GDM1 (cell line): ENCODE data around the gene SLC5A11.

Source experiments
- DNase-seq: peaks from one replicate; lab custom pipeline; 2025; lab: John Stamatoyannopoulos, UW

Gene SLC5A11

GRCh38 chr16:24919536-24919935 is 73.8 kb downstream of the SLC5A11 start:
- no peak for DNase-seq

DNA sequence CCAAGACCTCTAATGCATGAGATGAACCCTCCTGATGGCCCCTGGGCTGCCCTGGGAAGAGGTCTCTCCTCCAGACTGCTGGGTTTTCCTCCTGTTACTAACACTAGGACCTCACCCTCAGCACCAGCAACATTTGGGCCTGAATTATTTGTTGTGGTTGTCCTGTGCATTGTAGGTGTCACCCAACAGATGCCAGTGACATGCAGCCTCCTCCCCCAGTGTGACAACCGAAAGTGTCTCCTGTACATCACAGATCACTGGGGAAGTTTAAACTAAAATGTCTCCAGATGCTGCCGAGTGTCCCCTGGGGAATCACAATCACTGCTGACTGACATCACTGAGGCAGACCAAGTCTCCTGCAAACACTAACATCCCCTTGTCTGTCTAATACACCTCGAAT is 74.8 kb downstream of the SLC5A11 start:
- DNase-seq, result no peak

GRCh38 chr16:24921229-24921628 is 75.5 kb downstream of the SLC5A11 start:
- no peak for DNase-seq

GRCh38 chr16:24925163-24925562 is 79.4 kb downstream of the SLC5A11 start:
- DNase-seq, result no peak

DNA sequence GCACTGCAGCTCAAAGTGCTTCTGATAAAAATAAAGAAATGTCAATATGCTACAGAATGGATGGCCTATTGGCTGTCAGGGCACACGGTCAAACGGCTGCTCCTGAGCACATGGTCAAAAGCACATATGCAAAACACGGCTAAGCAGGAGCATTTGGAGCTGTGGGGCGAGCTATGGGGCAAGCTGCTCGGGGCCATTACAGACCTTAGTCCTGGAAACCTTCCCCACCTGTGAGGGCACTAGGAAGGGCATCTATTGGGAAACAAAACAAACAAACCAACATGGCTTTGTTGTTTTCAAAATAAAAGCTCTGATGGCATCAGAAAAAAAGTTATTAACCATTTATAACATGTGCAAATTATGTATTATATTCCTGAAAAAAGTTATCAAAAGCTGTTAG is 83.6 kb downstream of the SLC5A11 start:
- no peak for DNase-seq

DNA sequence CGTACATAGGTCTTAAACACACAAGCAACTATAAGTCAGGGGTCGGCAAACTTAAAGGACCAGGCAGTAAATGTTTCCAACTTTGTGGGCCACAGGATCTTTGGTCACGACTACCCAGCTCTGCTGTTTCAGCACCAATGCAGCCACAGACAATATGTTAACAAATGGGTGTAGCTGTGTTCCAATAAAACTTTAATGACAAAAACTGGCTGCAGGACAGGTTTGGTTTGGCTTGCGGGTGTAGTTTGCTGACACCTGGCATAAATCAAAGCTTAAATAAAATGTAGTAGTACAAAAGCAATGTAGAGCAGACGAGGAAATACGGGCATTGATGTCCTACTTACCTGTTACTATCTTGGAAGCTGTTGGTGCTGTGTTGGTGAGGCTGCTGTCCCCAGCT is 84.7 kb downstream of the SLC5A11 start:
- no peak for DNase-seq

DNA sequence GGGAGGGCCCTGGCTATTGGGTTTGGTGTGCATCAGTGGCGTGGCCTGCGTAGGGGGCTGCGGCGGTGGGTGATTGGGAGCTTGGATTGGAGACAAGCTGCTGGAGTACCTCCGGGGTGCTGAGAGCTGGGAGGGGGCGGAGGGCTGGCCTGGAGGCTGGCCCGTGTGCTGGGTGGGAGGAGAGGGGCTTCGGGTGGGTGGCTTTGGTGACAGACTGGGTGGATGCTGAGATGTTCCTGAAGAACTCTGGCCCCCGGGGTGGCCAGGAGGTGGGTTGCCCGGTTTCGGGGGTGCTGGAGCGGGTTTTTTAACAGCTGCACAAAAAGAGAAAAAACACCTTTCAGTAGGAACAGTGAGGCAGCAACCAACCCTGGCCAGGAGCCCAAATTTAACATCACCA is 85.3 kb downstream of the SLC5A11 start:
- DNase-seq, result no peak

- DNase-seq, result no peak
Measured at GRCh38 chr16:24935336-24935735, 89.6 kb downstream of the SLC5A11 start.

- no peak for DNase-seq
Measured at GRCh38 chr16:24936151-24936550, 90.4 kb downstream of the SLC5A11 start.

GRCh38 chr16:24939224-24939623 is 93.5 kb downstream of the SLC5A11 start:
- no peak for DNase-seq

DNA sequence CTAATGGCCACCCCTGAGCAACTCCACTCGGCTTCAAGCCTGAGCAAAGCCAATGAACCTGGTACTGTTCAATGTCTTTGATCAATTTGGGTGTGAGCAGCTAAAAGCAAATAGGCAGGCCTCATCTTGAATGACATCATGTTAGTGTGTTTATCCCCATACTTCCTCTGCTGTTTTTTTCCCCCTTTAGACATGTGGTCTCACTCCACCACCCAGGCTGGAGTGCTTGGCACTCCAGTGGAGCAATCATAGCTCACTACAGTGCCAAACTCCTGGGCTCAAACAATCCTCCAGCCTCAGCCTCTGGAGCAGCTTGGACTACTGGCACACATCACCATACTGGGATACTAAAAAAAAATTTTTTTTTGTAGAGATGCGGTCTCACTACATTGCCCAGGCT is 94.0 kb downstream of the SLC5A11 start:
- DNase-seq, result no peak

DNA sequence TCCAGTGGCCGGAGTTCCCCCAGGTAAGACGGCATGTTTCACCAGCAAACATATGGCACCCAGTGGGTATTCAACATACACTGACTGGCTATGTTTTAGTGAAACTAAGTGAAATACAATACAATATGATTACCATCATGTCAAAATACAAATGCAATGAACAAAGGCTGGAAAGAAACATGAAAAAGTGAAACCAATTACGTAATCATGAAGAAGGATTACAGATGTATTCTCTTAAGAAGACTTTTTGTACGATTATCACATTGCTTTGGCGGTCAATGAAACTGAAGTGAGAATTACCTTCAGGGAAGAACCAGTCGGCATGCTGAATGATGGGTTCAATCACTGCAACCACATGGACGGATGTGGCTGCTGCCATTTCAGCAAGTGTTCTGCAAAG is 97.7 kb downstream of the SLC5A11 start:
- DNase-seq, result no peak

- DNase-seq, result no peak
Measured at GRCh38 chr16:24944206-24944605, 98.4 kb downstream of the SLC5A11 start.

DNA sequence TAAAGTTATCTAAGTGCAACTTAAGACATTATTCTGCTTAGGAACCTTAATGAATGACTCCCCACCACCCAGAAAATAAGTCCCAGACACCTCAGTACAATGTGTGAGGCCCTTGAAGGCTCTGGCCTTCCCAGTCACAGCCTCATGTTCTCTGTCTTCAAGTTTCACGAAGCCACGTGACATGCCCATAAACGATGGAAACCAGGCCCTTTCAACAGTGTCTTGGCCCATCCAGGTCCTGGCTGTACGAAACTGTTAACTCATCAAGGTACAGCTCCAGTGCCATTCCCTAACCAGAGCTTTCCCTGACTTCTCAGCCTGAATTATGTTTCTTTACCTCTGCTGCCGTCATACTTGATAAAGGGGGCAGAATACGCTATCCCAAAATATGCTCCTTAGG is 100.4 kb downstream of the SLC5A11 start:
- DNase-seq, result no peak

DNA sequence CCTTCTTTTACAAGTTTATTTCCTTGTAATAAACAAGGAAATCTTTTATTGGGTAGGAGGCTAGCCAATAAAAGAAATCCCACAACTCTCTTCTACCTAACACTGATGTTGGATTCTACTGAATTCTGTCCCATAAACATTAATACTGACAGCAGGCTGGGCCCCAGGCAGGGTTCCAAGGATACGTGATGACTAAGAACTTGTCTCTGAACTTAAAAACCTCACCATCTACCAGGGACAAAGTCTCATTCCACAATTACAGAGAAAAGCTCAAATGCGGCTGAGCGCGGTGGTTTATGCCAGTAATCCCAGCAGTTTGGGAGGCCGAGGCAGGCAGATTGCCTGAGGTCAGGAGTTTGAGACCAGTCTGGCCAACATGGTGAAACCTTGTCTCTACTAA is 104.5 kb downstream of the SLC5A11 start:
- DNase-seq, result no peak

GRCh38 chr16:24953306-24953705 is 107.5 kb downstream of the SLC5A11 start:
- no peak for DNase-seq

- no peak for DNase-seq
Measured at GRCh38 chr16:24953721-24954120, 108.0 kb downstream of the SLC5A11 start.

DNA sequence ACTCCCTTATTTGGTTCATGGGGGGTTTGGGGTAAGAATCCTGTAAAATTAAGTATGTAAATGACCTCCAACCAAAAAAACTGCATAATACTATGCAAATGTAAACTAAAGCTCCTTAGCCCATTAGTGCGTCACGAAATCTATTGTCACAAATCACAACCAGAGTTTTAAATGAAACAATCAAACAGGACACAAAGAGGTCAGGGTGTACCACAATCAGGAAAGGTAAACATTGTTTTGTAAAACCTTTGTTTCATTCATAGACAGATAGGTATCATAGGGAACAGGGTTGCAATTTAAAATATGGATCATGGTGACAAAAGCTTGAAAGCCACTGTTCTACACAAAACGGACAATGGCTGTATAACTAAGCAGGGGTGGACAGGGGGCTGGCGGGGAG is 108.4 kb downstream of the SLC5A11 start:
- no peak for DNase-seq

GRCh38 chr16:24955975-24956731 is 110.4 kb downstream of the SLC5A11 start:
- DNase-seq, result no peak

- DNase-seq, result no peak
Measured at GRCh38 chr16:24957887-24958286, 112.1 kb downstream of the SLC5A11 start.
